MM.1S (cell line): ENCODE results near the gene MYO16.

Experiments
- DNase-seq: peaks from one replicate; pipeline ENCODE4 v3.0.0-alpha.2; 2015
- H2AFZ ChIP-seq: fragments of 300-600 bp; sonication (generic); 2 replicates; pipeline ENCODE4 v1.6.0; 2016; ENCODE audit warnings: antibody characterized with exemption, low read length
- H3F3A ChIP-seq: fragments of 300-600 bp; sonication (generic); 2 replicates; pipeline ENCODE4 v1.6.1; 2016; ENCODE audit warnings: mild to moderate bottlenecking, antibody characterized with exemption, low read length, moderate library complexity, mixed read lengths; ENCODE audit not compliant: insufficient read depth
- H3K27ac ChIP-seq: fragments of 300-600 bp; sonication (generic); 2 replicates; pipeline ENCODE4 v1.5.1; 2016; ENCODE audit warnings: mild to moderate bottlenecking, low read length
- H3K27me3 ChIP-seq: fragments of 300-600 bp; sonication (generic); replicated peaks from 2 replicates; pipeline ENCODE4 v1.6.0; 2016; ENCODE audit warnings: low read length; ENCODE audit not compliant: insufficient read depth
- H3K36me3 ChIP-seq: fragments of 300-600 bp; sonication (generic); replicated peaks from 2 replicates; pipeline ENCODE4 v1.6.1; 2016; ENCODE audit warnings: mild to moderate bottlenecking, low read length, mixed read lengths; ENCODE audit not compliant: insufficient read depth
- H3K4me1 ChIP-seq: fragments of 300-600 bp; sonication (generic); 2 replicates; pipeline ENCODE4 v1.6.1; 2016; ENCODE audit warnings: low read length, mixed read lengths
- H3K4me2 ChIP-seq: fragments of 300-600 bp; sonication (generic); 2 replicates; pipeline ENCODE4 v1.6.0; 2016; ENCODE audit warnings: low read depth, low read length
- H3K4me3 ChIP-seq: fragments of 300-600 bp; sonication (generic); 2 replicates; pipeline ENCODE4 v1.5.1; 2016; ENCODE audit warnings: low read length, mixed read lengths
- H3K79me2 ChIP-seq: fragments of 300-600 bp; sonication (generic); 2 replicates; pipeline ENCODE4 v1.6.1; 2016; ENCODE audit warnings: mixed run types, low read length, mixed read lengths
- H3K9ac ChIP-seq: fragments of 300-600 bp; sonication (generic); 2 replicates; pipeline ENCODE4 v1.6.1; 2016; ENCODE audit warnings: low read length, mixed read lengths
- H3K9me2 ChIP-seq: fragments of 300-600 bp; sonication (generic); replicated peaks from 2 replicates; pipeline ENCODE4 v1.6.1; 2016; ENCODE audit warnings: mild to moderate bottlenecking, low read length, mixed read lengths; ENCODE audit not compliant: insufficient read depth
- H3K9me3 ChIP-seq: fragments of 300-600 bp; sonication (generic); replicated peaks from 2 replicates; pipeline ENCODE4 v1.6.1; 2016; ENCODE audit warnings: mild to moderate bottlenecking, low read length, mixed read lengths; ENCODE audit not compliant: insufficient read depth
- H4K20me1 ChIP-seq: fragments of 300-600 bp; sonication (generic); 2 replicates; pipeline ENCODE4 v1.6.1; 2016; ENCODE audit warnings: mild to moderate bottlenecking, low read length, moderate library complexity, mixed read lengths; ENCODE audit not compliant: insufficient read depth
- EZH2 ChIP-seq: fragments of 300-600 bp; sonication (generic); optimal IDR thresholded peaks from 2 replicates; pipeline ENCODE3; 2017; ENCODE audit warnings: low read depth, mild to moderate bottlenecking, antibody characterized with exemption, low read length, mixed read lengths
- EZH2phosphoT487 ChIP-seq: fragments of 300-600 bp; sonication (generic); IDR thresholded peaks from 2 replicates; pipeline ENCODE4 v1.6.1; 2018; ENCODE audit warnings: antibody characterized with exemption, low read length
- TF ChIP-seq, protein P1 (sequence below): fragments of 300-600 bp; sonication (generic); IDR thresholded peaks from 2 replicates; pipeline ENCODE4 v1.5.1; 2016; ENCODE audit warnings: antibody characterized with exemption, low read length, mixed read lengths

Gene MYO16

DNA sequence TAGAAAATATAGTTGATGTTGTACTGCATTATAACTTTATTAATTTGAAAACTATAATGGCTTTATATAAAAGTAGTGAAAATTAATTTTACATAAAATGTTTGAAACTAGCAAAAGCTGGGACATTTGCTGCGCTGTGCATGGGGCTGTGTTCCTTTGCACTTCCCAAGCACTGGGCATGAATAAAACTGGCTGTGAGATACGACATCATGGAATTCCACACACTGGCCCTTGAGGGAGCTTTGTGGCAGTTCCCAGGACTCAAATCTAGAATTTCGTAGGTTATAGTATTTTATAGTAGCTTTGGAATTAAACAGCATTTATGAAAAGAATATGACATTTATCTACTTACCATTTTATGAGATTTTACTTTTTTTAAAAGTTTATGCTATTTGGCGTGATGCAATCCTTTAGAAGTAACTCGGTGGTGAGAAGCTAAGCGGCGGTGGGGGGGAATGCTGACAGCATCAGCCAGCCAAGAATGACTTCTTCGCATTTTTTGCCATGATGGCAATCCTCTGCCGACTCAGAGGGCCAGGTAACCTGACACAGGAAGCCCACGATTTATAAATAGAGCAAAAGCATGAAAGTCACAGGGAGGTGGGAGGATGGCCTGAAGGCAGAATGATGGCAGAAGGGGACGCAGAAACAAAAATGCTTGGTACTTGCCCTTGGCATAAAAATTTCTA is 553.5 kb downstream of the MYO16 start:
- H3K4me1 ChIP-seq = peaks cover 24% of the 10 kb centered on the region
- TF ChIP-seq, protein P1, sequence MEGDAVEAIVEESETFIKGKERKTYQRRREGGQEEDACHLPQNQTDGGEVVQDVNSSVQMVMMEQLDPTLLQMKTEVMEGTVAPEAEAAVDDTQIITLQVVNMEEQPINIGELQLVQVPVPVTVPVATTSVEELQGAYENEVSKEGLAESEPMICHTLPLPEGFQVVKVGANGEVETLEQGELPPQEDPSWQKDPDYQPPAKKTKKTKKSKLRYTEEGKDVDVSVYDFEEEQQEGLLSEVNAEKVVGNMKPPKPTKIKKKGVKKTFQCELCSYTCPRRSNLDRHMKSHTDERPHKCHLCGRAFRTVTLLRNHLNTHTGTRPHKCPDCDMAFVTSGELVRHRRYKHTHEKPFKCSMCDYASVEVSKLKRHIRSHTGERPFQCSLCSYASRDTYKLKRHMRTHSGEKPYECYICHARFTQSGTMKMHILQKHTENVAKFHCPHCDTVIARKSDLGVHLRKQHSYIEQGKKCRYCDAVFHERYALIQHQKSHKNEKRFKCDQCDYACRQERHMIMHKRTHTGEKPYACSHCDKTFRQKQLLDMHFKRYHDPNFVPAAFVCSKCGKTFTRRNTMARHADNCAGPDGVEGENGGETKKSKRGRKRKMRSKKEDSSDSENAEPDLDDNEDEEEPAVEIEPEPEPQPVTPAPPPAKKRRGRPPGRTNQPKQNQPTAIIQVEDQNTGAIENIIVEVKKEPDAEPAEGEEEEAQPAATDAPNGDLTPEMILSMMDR = no peak
- TF ChIP-seq EZH2 (no peak), EZH2phosphoT487 (no peak)
- no peaks in the 10 kb centered on the region for H3K9me3 ChIP-seq
- no peaks in the 10 kb centered on the region for H3K79me2 ChIP-seq
- no peak overlapping the region for H3K9ac ChIP-seq
- DNase-seq = no peak
- H3K27me3 ChIP-seq = no peaks in the 10 kb centered on the region
- H3K4me3 ChIP-seq = no peak overlapping the region
- no peaks in the 10 kb centered on the region for H4K20me1 ChIP-seq
- H3K36me3 ChIP-seq = no peaks in the 10 kb centered on the region
- no peak overlapping the region for H3K4me2 ChIP-seq
- H2AFZ ChIP-seq = no peak overlapping the region
- H3F3A ChIP-seq = no peaks in the 10 kb centered on the region; the same call in 1 of the 2 replicates
- no peak overlapping the region for H3K27ac ChIP-seq
- no peaks in the 10 kb centered on the region for H3K9me2 ChIP-seq

DNA sequence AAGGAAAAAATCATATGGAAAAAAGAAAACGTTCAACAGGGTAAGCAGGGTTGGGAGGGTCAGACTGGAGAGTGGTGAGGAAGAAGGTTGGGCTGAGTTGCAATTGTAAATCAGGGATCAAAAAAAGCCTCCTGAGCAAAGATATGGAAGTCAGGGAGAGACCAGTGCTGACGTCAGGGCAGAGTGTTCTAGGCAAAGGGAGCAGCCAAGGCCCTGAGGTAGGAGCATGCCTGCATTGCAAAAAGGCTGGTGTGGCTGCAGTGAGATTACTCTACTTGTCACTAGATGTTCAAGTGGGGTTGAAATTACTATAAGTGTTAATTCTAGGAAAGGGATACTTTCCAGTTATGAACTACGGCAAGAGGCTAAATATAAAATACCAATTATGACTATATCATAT is 562.0 kb downstream of the MYO16 start:
- Histone ChIP-seq H3K9me2 (no peaks in the 10 kb centered on the region), H3K36me3 (no peaks in the 10 kb centered on the region), H2AFZ (no peak overlapping the region), H3K9ac (no peak overlapping the region), H3K79me2 (no peaks in the 10 kb centered on the region), H3K4me1 (no peaks in the 10 kb centered on the region), H3K27ac (no peak overlapping the region), H3K27me3 (no peaks in the 10 kb centered on the region), H3K9me3 (no peaks in the 10 kb centered on the region), H3K4me3 (no peak overlapping the region), H3F3A (no peaks in the 10 kb centered on the region), H4K20me1 (no peaks in the 10 kb centered on the region), H3K4me2 (no peak overlapping the region)
- no peak for DNase-seq
- TF ChIP-seq, protein P1 = no peak
- TF ChIP-seq EZH2 (no peak), EZH2phosphoT487 (no peak)

DNA sequence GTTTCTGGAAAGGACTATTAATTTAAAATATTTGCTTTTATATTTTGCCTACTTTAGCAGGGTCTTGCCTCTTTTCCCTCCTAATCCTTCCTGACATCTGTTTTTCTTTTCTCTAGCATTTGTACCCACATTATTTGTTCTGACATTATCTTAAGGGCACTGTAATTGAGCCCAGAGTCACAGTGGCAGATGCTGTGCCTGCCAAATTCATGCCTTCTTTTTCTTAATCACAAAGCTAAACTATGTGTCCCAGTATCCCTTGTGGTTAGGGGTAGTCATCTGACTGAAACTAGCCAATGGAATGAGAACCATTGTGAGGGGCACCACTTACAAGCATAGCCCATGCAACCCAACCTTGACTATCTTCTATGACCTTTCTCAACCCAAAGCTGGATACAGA is 562.9 kb downstream of the MYO16 start:
- H3K27ac ChIP-seq = no peak overlapping the region
- H3K9ac ChIP-seq = no peak overlapping the region
- no peaks in the 10 kb centered on the region for H3K4me1 ChIP-seq
- no peaks in the 10 kb centered on the region for H3K27me3 ChIP-seq
- H3K4me2 ChIP-seq = no peak overlapping the region
- H3K79me2 ChIP-seq = no peaks in the 10 kb centered on the region
- no peaks in the 10 kb centered on the region for H3K9me3 ChIP-seq
- H2AFZ ChIP-seq = no peak overlapping the region
- H3K4me3 ChIP-seq = no peak overlapping the region
- no peaks in the 10 kb centered on the region for H3F3A ChIP-seq
- H3K9me2 ChIP-seq = no peaks in the 10 kb centered on the region
- no peak for DNase-seq
- TF ChIP-seq EZH2phosphoT487 (no peak), EZH2 (no peak)
- TF ChIP-seq, protein P1 = no peak
- no peaks in the 10 kb centered on the region for H3K36me3 ChIP-seq
- H4K20me1 ChIP-seq = no peaks in the 10 kb centered on the region
